HUDEP-2 (cell line): ENCODE results near the gene ADRA2B.
"Not testable (repeated sequence)": the region's sequence is repeated elsewhere in the genome, so short reads cannot be mapped to it uniquely, and the experiment has no call there.

Experiments
- DNase-seq, 76 experiments: peaks; one replicate each; lab custom pipeline; 2025; ENCODE audit not compliant: unreplicated experiment in 76 of 76; lab: John Stamatoyannopoulos, UW

The ADRA2B gene

GRCh38 chr2:96116424-96116878 is at the start of gene ADRA2B:
TSS of gene ADRA2B (minus strand) at chr2:96116571. CDS start at chr2:96116149, 422 bp downstream.
- DNase-seq: peak in 3 of 76 experiments; percentile 10 to 13 (median 11)

GRCh38 chr2:96164459-96165184 is 48.3 kb upstream of the ADRA2B start:
- no peak for DNase-seq

DNA sequence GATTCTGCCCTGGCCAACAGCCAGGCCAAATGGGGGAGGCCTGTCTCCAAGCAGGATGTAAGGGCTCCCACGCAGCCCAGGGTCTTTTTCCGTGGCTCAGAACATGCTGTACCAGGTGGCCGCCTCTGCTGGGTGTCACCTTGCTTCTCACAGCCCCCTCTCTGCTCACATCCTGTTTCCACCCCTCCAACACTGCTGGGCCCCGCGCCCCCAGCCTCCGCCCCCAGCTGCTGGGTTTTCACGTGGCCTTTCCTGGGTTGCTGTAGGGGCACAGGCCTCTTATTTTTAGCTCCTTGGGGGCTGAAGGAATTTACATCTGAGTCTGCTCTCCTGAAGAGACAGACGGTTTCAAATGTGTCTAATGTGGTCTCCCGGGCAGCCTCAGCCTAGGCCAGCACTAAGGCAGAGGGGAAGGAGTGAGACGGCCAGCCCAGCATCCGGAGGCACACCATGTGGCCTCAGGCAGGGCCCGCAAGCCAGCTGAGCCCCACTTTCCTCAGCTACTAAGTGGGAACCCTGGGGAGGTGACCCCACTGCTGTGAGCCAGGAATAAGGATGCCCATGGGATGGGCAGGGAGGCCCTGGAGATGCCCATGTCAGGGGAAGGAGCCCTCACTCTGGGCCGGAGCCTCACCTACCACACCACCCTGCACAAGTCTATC is 47.5 kb upstream of the ADRA2B start:
- no peak for DNase-seq

- no peak for DNase-seq
These were observed 47.0 kb upstream of the ADRA2B start for GRCh38 chr2:96163415-96163767.

GRCh38 chr2:96161898-96162297 is 45.5 kb upstream of the ADRA2B start:
- DNase-seq: peak in 63 of 76 experiments; percentile 3 to 82 (median 49)

GRCh38 chr2:96160366-96160765 is 44.0 kb upstream of the ADRA2B start:
- not testable (repeated sequence) for DNase-seq

- no peak for DNase-seq
These were observed 42.9 kb upstream of the ADRA2B start for GRCh38 chr2:96159084-96159830.

DNA sequence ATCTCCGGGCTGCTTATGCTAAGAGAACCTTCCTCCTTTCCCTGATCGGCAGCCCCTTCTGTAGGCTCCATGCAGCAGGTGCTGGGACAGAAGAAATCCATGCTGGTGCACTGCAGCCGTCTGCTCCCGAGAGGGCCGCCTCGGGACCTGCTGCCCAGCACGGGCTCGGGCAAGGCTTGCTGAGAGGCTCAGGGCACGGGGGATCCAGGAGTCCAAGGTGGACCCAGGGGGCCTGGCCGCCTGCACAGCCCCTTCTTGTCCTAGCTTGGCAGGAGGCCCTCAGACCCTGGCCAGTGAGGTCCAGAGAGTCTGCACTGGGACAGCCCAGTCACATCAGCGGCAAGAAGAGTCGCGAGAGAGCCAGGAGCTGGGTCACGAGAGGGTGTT is 42.2 kb upstream of the ADRA2B start:
- DNase-seq: no peak

- DNase-seq: peak in 54 of 76 experiments; percentile 6 to 71 (median 48)
These were observed 41.5 kb upstream of the ADRA2B start for GRCh38 chr2:96157649-96158553.

GRCh38 chr2:96156926-96157648 is 40.7 kb upstream of the ADRA2B start:
- peak in 2 of 76 experiments; percentile 56 to 58 for DNase-seq

- DNase-seq: no peak
These were observed 39.8 kb upstream of the ADRA2B start for GRCh38 chr2:96156011-96156820.

- no peak for DNase-seq
These were observed 38.4 kb upstream of the ADRA2B start for GRCh38 chr2:96154506-96155380.

DNA sequence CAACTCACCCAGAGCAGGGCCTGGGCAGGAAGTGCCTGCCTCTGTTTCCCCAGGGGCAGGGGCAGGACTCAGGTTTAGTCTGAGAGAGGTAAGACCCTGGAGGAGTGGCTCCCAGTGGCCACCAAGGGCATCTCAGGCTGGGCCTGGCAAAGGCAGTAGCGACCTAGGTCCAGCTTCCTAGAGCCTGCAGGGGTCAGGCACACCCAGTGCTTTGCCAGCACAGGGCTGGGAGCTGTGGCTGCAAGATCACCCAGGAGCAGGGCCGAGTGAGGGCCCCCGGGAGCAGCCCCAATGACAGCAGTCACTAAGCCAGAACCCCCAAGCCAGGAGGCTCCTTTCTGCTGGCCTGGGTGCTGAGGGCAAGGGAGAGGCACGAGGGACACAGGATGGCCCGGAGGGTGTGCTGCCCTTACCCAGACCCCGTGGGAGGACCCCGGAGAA is 37.6 kb upstream of the ADRA2B start:
- peak in 6 of 76 experiments; percentile 11 to 37 (median 20) for DNase-seq

DNA sequence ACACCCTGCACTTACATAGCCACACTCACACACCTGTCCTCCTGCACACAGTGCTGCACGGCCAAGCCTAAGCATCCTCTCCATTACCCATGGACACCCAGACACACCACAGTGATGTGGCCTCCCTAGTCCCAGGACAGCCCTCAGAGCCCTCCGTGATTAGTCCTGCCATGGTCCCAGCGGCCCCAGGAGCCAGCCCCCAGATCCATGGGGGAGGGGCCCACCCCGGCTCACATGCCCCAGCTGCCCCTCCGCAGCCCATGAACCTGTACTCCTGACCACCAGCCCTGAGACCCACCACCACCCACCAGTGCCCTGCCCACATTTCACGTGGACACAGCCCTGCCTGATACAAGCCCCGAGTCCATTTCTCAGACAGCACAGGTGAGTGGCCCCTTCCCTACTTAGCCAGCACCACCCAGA is 36.9 kb upstream of the ADRA2B start:
- DNase-seq: no peak

DNA sequence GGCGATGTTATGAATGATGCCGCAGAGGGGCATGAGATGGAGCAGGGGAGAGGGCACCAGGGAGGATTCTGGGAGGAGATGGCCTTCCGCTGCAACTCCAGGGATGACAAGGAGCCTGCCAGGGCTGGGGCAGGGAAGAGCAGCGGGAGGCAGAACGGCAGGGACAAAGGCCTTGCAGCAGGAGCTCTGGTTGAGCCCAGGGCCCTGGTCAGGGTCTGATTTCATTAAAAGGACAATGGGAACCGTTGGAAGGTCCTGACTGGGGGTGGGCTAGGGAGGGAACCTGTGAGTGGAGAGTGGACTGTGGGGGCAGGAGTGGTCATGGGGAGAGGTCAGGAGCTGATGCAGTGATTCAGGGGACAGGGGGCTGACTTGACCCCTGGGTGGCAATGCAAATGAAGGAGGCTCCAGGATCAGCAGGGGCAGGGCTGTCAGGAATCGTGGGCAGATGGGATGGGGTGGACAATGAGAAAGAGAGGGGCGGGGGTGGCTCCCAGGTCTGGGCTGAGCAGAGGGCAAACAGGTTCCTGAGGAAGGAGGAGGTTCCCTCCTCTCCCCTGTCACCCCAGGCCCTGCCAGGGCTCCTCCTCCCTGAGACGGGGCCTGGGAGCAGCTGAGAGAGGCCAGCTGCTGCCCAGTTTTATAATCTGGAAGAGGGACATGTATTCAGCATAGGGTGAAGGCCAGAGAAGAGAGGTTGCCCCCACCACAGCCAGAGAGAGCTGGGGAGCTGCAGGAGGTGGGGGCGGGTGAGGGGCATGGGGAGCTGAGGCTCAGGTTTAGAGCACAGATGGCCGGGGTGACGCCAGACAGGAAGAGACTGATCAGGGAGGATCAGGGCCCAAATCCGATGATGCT is 36.2 kb upstream of the ADRA2B start:
- no peak for DNase-seq

- no peak for DNase-seq
These were observed 35.4 kb upstream of the ADRA2B start for GRCh38 chr2:96151595-96152303.
